Astrocyte (in vitro differentiated cells and primary cell): ENCODE measurements around the gene TBL1XR1. TPM values are rescaled to one million over a fixed set of nuclear protein-coding genes. Genes with fewer than 3 reads are reported as not detected.

ENCODE experiments used
- DNase-seq: peaks from one replicate; pipeline ENCODE4 v3.0.0-alpha.2; 2010; ENCODE audit warnings: low read depth
- FAIRE-seq: peaks from 2 replicates; lab custom pipeline; 2011; peaks lifted over from hg19 to GRCh38; lab: Jason Lieb, UNC
- H2AFZ ChIP-seq: 2 replicates; pipeline ENCODE4 v1.6.0; 2012; ENCODE audit warnings: low read depth, low read length, inconsistent platforms
- H3K27ac ChIP-seq: 2 replicates; pipeline ENCODE4 v1.5.1; 2011; ENCODE audit warnings: low read depth, low read length, inconsistent platforms
- H3K27me3 ChIP-seq: 2 replicates; pipeline ENCODE4 v1.6.0; 2011; ENCODE audit warnings: low read length, inconsistent platforms; ENCODE audit not compliant: insufficient read depth
- H3K36me3 ChIP-seq: 2 replicates; pipeline ENCODE4 v1.5.1; 2011; ENCODE audit warnings: low read length, inconsistent platforms; ENCODE audit not compliant: insufficient read depth
- H3K4me1 ChIP-seq: 2 replicates; pipeline ENCODE4 v1.5.1; 2011; ENCODE audit warnings: low read length, inconsistent platforms; ENCODE audit not compliant: insufficient read depth
- H3K4me2 ChIP-seq: 2 replicates; pipeline ENCODE4 v1.6.0; 2012; ENCODE audit warnings: low read length, inconsistent platforms
- H3K4me3 ChIP-seq: 2 replicates; pipeline ENCODE4 v1.5.1; 2011; ENCODE audit warnings: low read depth, mild to moderate bottlenecking, low read length, inconsistent platforms; ENCODE audit not compliant: insufficient read depth
- H3K79me2 ChIP-seq: 2 replicates; pipeline ENCODE4 v1.6.0; 2012; ENCODE audit warnings: mild to moderate bottlenecking, low read length, inconsistent platforms; ENCODE audit not compliant: insufficient read depth
- H3K9ac ChIP-seq: 2 replicates; pipeline ENCODE4 v1.6.0; 2012; ENCODE audit warnings: mild to moderate bottlenecking, low read length, inconsistent platforms
- H3K9me3 ChIP-seq: 2 replicates; pipeline ENCODE4 v1.5.1; 2012; ENCODE audit warnings: low read depth, mild to moderate bottlenecking, low read length, inconsistent platforms; ENCODE audit not compliant: insufficient read depth
- H4K20me1 ChIP-seq: 2 replicates; pipeline ENCODE4 v1.6.0; 2012; ENCODE audit warnings: low read length, inconsistent platforms; ENCODE audit not compliant: insufficient read depth
- H3K27ac Mint-ChIP-seq: one replicate; pipeline ENCODE4 v1.8.0; 2021; ENCODE audit warnings: mild to moderate bottlenecking, mixed read lengths; ENCODE audit not compliant: unreplicated experiment
- H3K27me3 Mint-ChIP-seq: one replicate; pipeline ENCODE4 v1.8.0; 2021; ENCODE audit warnings: low read depth, mixed read lengths; ENCODE audit not compliant: unreplicated experiment
- H3K36me3 Mint-ChIP-seq: one replicate; pipeline ENCODE4 v1.8.0; 2021; ENCODE audit warnings: low read depth, mixed read lengths; ENCODE audit not compliant: unreplicated experiment
- H3K4me1 Mint-ChIP-seq: one replicate; pipeline ENCODE4 v1.8.0; 2021; ENCODE audit warnings: low read depth, mixed read lengths; ENCODE audit not compliant: unreplicated experiment
- H3K4me3 Mint-ChIP-seq: one replicate; pipeline ENCODE4 v1.8.0; 2021; ENCODE audit warnings: mild to moderate bottlenecking, moderate library complexity, mixed read lengths; ENCODE audit not compliant: unreplicated experiment
- H3K9me3 Mint-ChIP-seq: one replicate; pipeline ENCODE4 v1.8.0; 2021; ENCODE audit warnings: mild to moderate bottlenecking, mixed read lengths; ENCODE audit not compliant: unreplicated experiment
- EZH2 ChIP-seq: IDR thresholded peaks from 2 replicates; pipeline ENCODE4 v1.6.1; 2012; ENCODE audit warnings: mild to moderate bottlenecking, low read length, inconsistent platforms; ENCODE audit not compliant: insufficient read depth
- total RNA-seq: library from RNA; stranded (reverse); gene quantifications from 2 replicates; pipeline ENCODE4 v1.2.1, GENCODE V29; 2021
- TF ChIP-seq, protein P1 (sequence below): IDR thresholded peaks from 2 replicates; pipeline ENCODE4 v1.5.1; 2011; ENCODE audit warnings: low read depth, mild to moderate bottlenecking, inconsistent platforms, low read length, moderate library complexity; ENCODE audit not compliant: insufficient read depth

The TBL1XR1 gene
- total RNA-seq, 1 donor from 2014 or later: 140 TPM

DNA sequence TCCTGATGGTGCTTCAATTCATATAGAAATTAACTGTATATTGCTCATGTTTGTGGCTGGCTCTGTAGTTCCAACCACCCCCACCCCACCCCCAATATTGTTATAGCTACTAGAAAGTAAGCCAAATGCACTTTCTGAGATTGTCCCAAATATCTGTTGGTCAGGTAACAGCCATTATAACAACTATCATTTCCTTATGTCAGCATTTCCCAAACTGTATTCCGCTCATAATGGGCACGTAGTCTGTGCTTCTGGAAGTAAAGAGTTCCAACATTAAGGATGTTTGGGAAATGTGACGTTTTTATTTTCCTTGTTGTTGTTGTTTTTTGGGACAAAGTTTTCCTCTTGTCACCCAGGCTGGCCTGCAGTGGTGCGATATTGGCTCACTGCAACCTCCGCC, 12.2 kb upstream of the TBL1XR1 start:
- Mint-ChIP-seq H3K27me3 (no peaks in the 10 kb centered on the region), H3K9me3 (peaks cover 2% of the 10 kb centered on the region), H3K36me3 (peaks cover 2% of the 10 kb centered on the region), H3K27ac (no peak overlapping the region), H3K4me1 (no peaks in the 10 kb centered on the region), H3K4me3 (no peak overlapping the region)
- Histone ChIP-seq H3K36me3 (no peaks in the 10 kb centered on the region), H3K9me3 (no peaks in the 10 kb centered on the region), H3K79me2 (no peaks in the 10 kb centered on the region), H3K9ac (no peak overlapping the region), H3K4me3 (no peak overlapping the region), H3K27me3 (no peaks in the 10 kb centered on the region), H3K4me1 (no peaks in the 10 kb centered on the region), H4K20me1 (no peaks in the 10 kb centered on the region), H3K4me2 (no peak overlapping the region), H2AFZ (no peak overlapping the region), H3K27ac (no peak overlapping the region)
- DNase-seq (no peak), FAIRE-seq (no peak)
- TF ChIP-seq EZH2: no peak
- TF ChIP-seq, protein P1, sequence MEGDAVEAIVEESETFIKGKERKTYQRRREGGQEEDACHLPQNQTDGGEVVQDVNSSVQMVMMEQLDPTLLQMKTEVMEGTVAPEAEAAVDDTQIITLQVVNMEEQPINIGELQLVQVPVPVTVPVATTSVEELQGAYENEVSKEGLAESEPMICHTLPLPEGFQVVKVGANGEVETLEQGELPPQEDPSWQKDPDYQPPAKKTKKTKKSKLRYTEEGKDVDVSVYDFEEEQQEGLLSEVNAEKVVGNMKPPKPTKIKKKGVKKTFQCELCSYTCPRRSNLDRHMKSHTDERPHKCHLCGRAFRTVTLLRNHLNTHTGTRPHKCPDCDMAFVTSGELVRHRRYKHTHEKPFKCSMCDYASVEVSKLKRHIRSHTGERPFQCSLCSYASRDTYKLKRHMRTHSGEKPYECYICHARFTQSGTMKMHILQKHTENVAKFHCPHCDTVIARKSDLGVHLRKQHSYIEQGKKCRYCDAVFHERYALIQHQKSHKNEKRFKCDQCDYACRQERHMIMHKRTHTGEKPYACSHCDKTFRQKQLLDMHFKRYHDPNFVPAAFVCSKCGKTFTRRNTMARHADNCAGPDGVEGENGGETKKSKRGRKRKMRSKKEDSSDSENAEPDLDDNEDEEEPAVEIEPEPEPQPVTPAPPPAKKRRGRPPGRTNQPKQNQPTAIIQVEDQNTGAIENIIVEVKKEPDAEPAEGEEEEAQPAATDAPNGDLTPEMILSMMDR: no peak

DNA sequence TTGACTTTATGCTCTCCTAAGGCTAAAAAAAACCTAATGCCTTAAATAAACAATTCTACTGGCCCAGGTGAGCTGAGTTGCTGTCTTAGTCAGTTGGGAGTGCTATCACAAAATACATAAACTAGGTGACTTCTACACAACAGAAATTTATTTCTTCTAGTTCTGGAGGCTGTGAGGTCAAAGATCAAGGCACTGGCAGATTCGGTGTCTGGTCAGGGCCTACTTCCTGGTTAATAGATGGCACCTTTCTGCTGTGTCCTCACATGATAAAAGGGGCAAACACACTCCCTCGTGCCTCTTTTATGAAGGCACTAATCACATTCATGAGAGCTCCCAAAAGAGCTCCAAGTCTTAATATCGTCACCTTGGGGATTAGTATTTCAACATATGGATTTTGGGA, 11.5 kb upstream of the TBL1XR1 start:
- no peaks in the 10 kb centered on the region for H3K4me1 ChIP-seq
- no peak overlapping the region for H3K9ac ChIP-seq
- no peak overlapping the region for H3K27ac ChIP-seq
- TF ChIP-seq, protein P1: no peak
- no peak for TF ChIP-seq EZH2
- no peaks in the 10 kb centered on the region for H3K9me3 ChIP-seq
- H3K4me1 Mint-ChIP-seq: no peaks in the 10 kb centered on the region
- H3K4me3 Mint-ChIP-seq: no peak overlapping the region
- H3K27me3 ChIP-seq: no peaks in the 10 kb centered on the region
- no peak overlapping the region for H3K27ac Mint-ChIP-seq
- FAIRE-seq: no peak
- H3K4me2 ChIP-seq: no peak overlapping the region
- no peaks in the 10 kb centered on the region for H3K27me3 Mint-ChIP-seq
- H4K20me1 ChIP-seq: no peaks in the 10 kb centered on the region
- no peak overlapping the region for H3K4me3 ChIP-seq
- peaks cover 2% of the 10 kb centered on the region for H3K9me3 Mint-ChIP-seq
- no peaks in the 10 kb centered on the region for H3K36me3 ChIP-seq
- H2AFZ ChIP-seq: no peak overlapping the region
- H3K79me2 ChIP-seq: no peaks in the 10 kb centered on the region
- peaks cover 2% of the 10 kb centered on the region for H3K36me3 Mint-ChIP-seq
- DNase-seq: no peak

DNA sequence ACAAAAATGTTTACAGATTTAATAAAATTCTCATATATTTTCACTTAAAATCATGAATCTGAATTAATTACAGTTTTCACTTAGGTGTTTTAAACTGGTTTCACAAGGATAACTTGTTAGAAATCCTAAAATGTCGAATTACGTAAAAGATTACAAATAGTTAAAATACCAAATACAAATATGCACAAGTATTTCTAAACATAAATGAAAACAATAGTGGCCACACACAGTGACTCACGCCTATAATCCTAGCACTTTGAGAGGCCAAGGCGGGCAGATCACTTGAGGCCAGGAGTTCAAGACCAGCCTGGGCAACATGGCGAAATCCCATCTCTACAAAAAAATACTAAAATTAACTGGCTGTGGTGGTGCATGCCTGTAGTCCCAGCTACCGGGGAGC, 10.9 kb upstream of the TBL1XR1 start:
- no peaks in the 10 kb centered on the region for H4K20me1 ChIP-seq
- Mint-ChIP-seq H3K4me1 (no peaks in the 10 kb centered on the region), H3K36me3 (peaks cover 2% of the 10 kb centered on the region), H3K4me3 (no peak overlapping the region), H3K9me3 (peaks cover 2% of the 10 kb centered on the region), H3K27ac (no peak overlapping the region), H3K27me3 (no peaks in the 10 kb centered on the region)
- no peak overlapping the region for H3K27ac ChIP-seq
- no peaks in the 10 kb centered on the region for H3K4me1 ChIP-seq
- no peaks in the 10 kb centered on the region for H3K27me3 ChIP-seq
- DNase-seq: no peak
- H3K36me3 ChIP-seq: no peaks in the 10 kb centered on the region
- no peak for FAIRE-seq
- no peak overlapping the region for H3K4me2 ChIP-seq
- no peak overlapping the region for H3K4me3 ChIP-seq
- H3K9me3 ChIP-seq: peaks cover 2% of the 10 kb centered on the region
- TF ChIP-seq, protein P1: no peak
- TF ChIP-seq EZH2: no peak
- no peak overlapping the region for H3K9ac ChIP-seq
- H2AFZ ChIP-seq: no peak overlapping the region
- H3K79me2 ChIP-seq: no peaks in the 10 kb centered on the region
